K562 (cell line): ENCODE results near the gene DHPS. TPM values are rescaled to one million over a fixed set of nuclear protein-coding genes. Genes with fewer than 3 reads are reported as not detected.

Experiments used
- ARID1B ChIP-seq: fragments of 450-650 bp; IDR thresholded peaks from 2 replicates; pipeline ENCODE4 v1.6.1; 2016; ENCODE audit warnings: antibody characterized with exemption, mild to moderate bottlenecking, inconsistent platforms
- CHCHD3 ChIP-seq: fragments of 250-450 bp; sonication (Bioruptor Pico); IDR thresholded peaks from 2 replicates; pipeline ENCODE4 v2.1.2; 2022; ENCODE audit warnings: mild to moderate bottlenecking
- DPF2 ChIP-seq: fragments of 450-650 bp; IDR thresholded peaks from 2 replicates; pipeline ENCODE4 v1.6.1; 2016
- E2F8 ChIP-seq: fragments of 450-650 bp; IDR thresholded peaks from 2 replicates; pipeline ENCODE4 v1.7.1; 2018; ENCODE audit warnings: mild to moderate bottlenecking, low read depth; ENCODE audit not compliant: partially characterized antibody
- EP400 ChIP-seq: fragments of 450-650 bp; IDR thresholded peaks from 2 replicates; pipeline ENCODE4 v1.6.1; 2017; ENCODE audit warnings: antibody characterized with exemption, mild to moderate bottlenecking, moderate library complexity
- HMG20B ChIP-seq: fragments of 250-450 bp; sonication (Bioruptor Pico); IDR thresholded peaks from 2 replicates; pipeline ENCODE4 v1.5.0; 2021; ENCODE audit warnings: mild to moderate bottlenecking
- HNRNPUL1 ChIP-seq: fragments of 200-400 bp; formaldehyde crosslinking; IDR thresholded peaks from 2 replicates; pipeline ENCODE4 v1.6.1; 2017; ENCODE audit warnings: low read length
- JUNB ChIP-seq: fragments of 450-650 bp; formaldehyde crosslinking; conservative IDR thresholded peaks from 2 replicates; pipeline ENCODE4 v1.4.0; 2020; ENCODE audit warnings: mild to moderate bottlenecking
- MBD1 ChIP-seq: fragments of 250-450 bp; sonication (Bioruptor Pico); IDR thresholded peaks from 2 replicates; pipeline ENCODE4 v1.8.0; 2022; ENCODE audit warnings: inconsistent platforms
- MTA1 ChIP-seq: fragments of 450-650 bp; IDR thresholded peaks from 2 replicates; pipeline ENCODE4 v1.6.1; 2017; ENCODE audit warnings: borderline replicate concordance
- PKNOX1 ChIP-seq: fragments of 450-650 bp; IDR thresholded peaks from 2 replicates; pipeline ENCODE4 v1.6.1; 2016
- POLR2AphosphoS5 ChIP-seq: IDR thresholded peaks from 2 replicates; pipeline ENCODE4 v1.6.1; 2011; ENCODE audit warnings: mild to moderate bottlenecking, low read depth, low read length, moderate library complexity; ENCODE audit not compliant: control insufficient read depth, insufficient read depth
- POLR2G ChIP-seq: fragments of 200-400 bp; formaldehyde crosslinking; IDR thresholded peaks from 2 replicates; pipeline ENCODE4 v1.6.1; 2017; ENCODE audit warnings: low read depth, mild to moderate bottlenecking, antibody characterized with exemption, low read length, moderate library complexity
- POLR3A ChIP-seq: IDR thresholded peaks from 2 replicates; pipeline ENCODE4 v1.6.1; 2011; ENCODE audit warnings: borderline replicate concordance, mild to moderate bottlenecking, moderate library complexity; ENCODE audit not compliant: insufficient read length, insufficient read depth; ENCODE audit errors: extremely low read depth
- POU5F1 ChIP-seq: fragments of 150-350 bp; IDR thresholded peaks from 2 replicates; pipeline ENCODE4 v1.6.1; 2014; ENCODE audit warnings: borderline replicate concordance, low read length, low read depth, mild to moderate bottlenecking; ENCODE audit not compliant: partially characterized antibody
- PURB ChIP-seq: sonication (generic); formaldehyde crosslinking; IDR thresholded peaks from 2 replicates; pipeline ENCODE4 v1.9.0; 2021; ENCODE audit warnings: low read depth, mild to moderate bottlenecking, missing genetic modification reagents
- USF1 ChIP-seq: sonication (generic); formaldehyde crosslinking; IDR thresholded peaks from 2 replicates; pipeline ENCODE4 v1.9.0; 2022; ENCODE audit warnings: mild to moderate bottlenecking, missing genetic modification reagents
- ZBTB26 ChIP-seq: fragments of 450-650 bp; formaldehyde crosslinking; IDR thresholded peaks from 2 replicates; pipeline ENCODE4 v1.4.0; 2022; ENCODE audit warnings: missing genetic modification characterization
- ZNF253 ChIP-seq: fragments of 250-450 bp; sonication (Bioruptor Pico); conservative IDR thresholded peaks from 2 replicates; pipeline ENCODE4 v1.6.1; 2021; ENCODE audit warnings: mild to moderate bottlenecking
- ZNF311 ChIP-seq: fragments of 250-450 bp; sonication (Bioruptor Pico); IDR thresholded peaks from 2 replicates; pipeline ENCODE4 v1.4.0; 2020; ENCODE audit warnings: mild to moderate bottlenecking, moderate library complexity
- ZNF644 ChIP-seq: fragments of 200-800 bp; sonication (Bioruptor generic); IDR thresholded peaks from 2 replicates; pipeline ENCODE4 v1.6.1; 2016; ENCODE audit warnings: low read depth, missing genetic modification characterization, missing compliant biosample characterization
- polyA plus RNA-seq, 8 experiments: library from polyadenylated mRNA; depleted of rRNA in 4 of 8; stranded (reverse) in 5 of 8; unstranded in 3 of 8; fragments of >200 nt; fragmentation: Nextera tagmentation in 2 of 8; fragmentation: Illumina TruSeq in 1 of 8; extraction: Ambion mirVana in 2 of 8; extraction: Trizol in 1 of 8; gene quantifications; 2 replicates each; pipeline versions ENCODE4 v1.2.1 to v1.2.3, GENCODE V29; 2011 to 2014; ENCODE audit warnings: inconsistent platforms in 1 of 8, missing spikeins in 1 of 8
- total RNA-seq, 7 experiments: library from RNA; depleted of rRNA in 6 of 7; stranded (reverse); fragments of >200 nt in 6 of 7; fragmentation: Illumina TruSeq in 2 of 7; extraction: Trizol in 2 of 7; gene quantifications; 2 replicates each; pipeline versions ENCODE4 v1.2.1 to v1.2.3, GENCODE V29; 2011 to 2021; ENCODE audit warnings: low replicate concordance in 1 of 7

The DHPS gene
- total and polyA plus RNA-seq, 9 of the 15 experiments (the other 6 are each of a cell fraction or from before 2014, with no cell fraction given): 47.1 to 110 (median 79.9) TPM

DNA sequence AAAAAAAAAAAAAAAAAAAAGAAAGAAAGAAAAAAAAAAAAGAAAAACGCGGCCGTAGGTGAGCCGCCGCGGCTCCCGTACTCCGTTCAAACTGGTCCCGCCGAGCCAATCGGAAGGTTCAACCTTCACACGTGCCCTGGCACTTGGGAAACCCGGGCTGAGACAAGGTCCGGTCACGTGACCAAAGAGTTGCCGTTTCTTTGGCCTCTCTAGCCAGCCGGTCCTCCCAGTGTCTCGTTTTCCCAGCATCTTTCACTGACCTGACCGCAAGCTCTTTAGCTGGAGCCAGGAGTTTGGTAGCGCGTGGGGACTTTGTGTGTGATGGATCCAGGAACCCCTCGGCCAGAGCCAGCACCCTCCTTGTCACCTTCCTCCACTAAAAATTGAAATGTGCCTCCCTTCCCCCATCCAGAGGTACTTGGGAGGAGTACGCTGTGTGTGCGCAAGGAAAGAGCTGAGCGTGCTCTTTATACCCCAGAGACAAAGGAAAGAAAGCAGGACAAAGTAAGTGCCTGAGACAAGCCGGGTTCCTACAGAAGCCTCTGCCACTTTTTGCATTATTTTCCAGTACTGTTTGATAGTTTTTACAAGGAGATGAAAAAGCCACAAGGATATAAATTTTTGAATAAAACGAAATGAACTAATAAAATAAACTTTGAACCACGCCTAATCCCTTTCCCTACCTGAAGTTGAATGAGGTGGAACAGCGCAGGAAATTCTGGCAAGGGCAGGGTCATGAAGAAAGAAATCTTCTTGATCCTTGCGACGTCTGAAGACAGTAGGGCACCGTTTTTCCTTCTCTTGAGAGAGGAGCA is 41.1 kb upstream of the DHPS start (continued):
- TF ChIP-seq MBD1 (CRISPR knock-in tag) (no peak), CHCHD3 (no peak), JUNB (no peak), POLR2G (peak; percentile 81), USF1 (CRISPR knock-in tag) (peak; percentile 97), PURB (CRISPR knock-in tag) (no peak), ZNF644 (tag) (peak; percentile 59; the same call in 1 of the 2 replicates), POU5F1 (peak; percentile 42), MTA1 (no peak), DPF2 (no peak; the same call in 1 of the 2 replicates), HMG20B (CRISPR knock-in tag) (no peak), PKNOX1 (0 out of 2 replicates have a peak, but pooled peaks have one; percentile 13), ZBTB26 (CRISPR knock-in tag) (no peak), ZNF253 (CRISPR knock-in tag) (no peak), E2F8 (peak; percentile 64), EP400 (peak; percentile 96), ZNF311 (no peak), HNRNPUL1 (no peak), POLR3A (no peak), POLR2AphosphoS5 (peak; percentile 77; the same call in 1 of the 2 replicates), ARID1B (peak; percentile 14; the same call in 1 of the 2 replicates)
